ENCODE data around the gene RAET1G.

DNA sequence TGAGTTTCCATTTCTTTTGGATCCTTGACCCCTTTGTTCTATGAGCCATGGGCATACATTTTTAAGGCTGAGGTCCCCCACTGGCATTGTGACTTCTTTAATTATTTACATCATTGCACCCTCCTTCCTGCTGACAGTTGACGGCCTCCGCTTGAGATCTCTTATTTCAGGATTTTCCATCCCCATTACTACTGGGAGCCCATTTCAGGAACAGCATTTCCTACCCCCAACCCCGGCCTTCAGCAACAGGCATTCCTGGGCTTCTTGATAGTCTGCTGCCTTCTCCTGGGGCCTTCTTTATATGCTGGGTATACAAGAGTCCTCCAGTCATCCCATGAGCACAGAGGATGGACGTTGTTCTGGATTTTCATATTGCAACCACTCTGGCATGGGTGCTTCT lies 44.7 kb upstream of the RAET1G start:
- no peak for TF ChIP-seq EP300 (IDR thresholded peaks at IDR 0.05)
- no peak for TF ChIP-seq POLR2A (IDR thresholded peaks at IDR 0.05)

Data from tibial nerve (tissue), 3 donors.